Rectal smooth muscle tissue (tissue), 1 donor: ENCODE measurements around the gene TAF15.

Source experiments
- H3K27ac ChIP-seq: one replicate; pipeline ENCODE4 v1.7.0; 2013; ENCODE audit warnings: low read depth, low read length, inconsistent platforms
- H3K27me3 ChIP-seq: one replicate; pipeline ENCODE4 v1.7.0; 2013; ENCODE audit warnings: low read length; ENCODE audit not compliant: control insufficient read depth, insufficient read depth
- H3K36me3 ChIP-seq: one replicate; pipeline ENCODE4 v1.7.0; 2013; ENCODE audit warnings: low read length; ENCODE audit not compliant: control insufficient read depth, insufficient read depth
- H3K4me1 ChIP-seq: one replicate; pipeline ENCODE4 v1.7.0; 2013; ENCODE audit warnings: low read length; ENCODE audit not compliant: control insufficient read depth, insufficient read depth
- H3K4me3 ChIP-seq: one replicate; pipeline ENCODE4 v1.7.0; 2013; ENCODE audit warnings: low read length
- H3K9ac ChIP-seq: one replicate; pipeline ENCODE4 v1.7.0; 2013; ENCODE audit warnings: low read length

The TAF15 gene

GRCh38 chr17:35870906-35871819 lies 61.9 kb downstream of the TAF15 start:
- Histone ChIP-seq H3K27me3 (no peaks in the 10 kb centered on the region), H3K4me1 (no peaks in the 10 kb centered on the region), H3K4me3 (no peak overlapping the region), H3K36me3 (no peaks in the 10 kb centered on the region), H3K9ac (no peak overlapping the region), H3K27ac (no peak overlapping the region)

DNA sequence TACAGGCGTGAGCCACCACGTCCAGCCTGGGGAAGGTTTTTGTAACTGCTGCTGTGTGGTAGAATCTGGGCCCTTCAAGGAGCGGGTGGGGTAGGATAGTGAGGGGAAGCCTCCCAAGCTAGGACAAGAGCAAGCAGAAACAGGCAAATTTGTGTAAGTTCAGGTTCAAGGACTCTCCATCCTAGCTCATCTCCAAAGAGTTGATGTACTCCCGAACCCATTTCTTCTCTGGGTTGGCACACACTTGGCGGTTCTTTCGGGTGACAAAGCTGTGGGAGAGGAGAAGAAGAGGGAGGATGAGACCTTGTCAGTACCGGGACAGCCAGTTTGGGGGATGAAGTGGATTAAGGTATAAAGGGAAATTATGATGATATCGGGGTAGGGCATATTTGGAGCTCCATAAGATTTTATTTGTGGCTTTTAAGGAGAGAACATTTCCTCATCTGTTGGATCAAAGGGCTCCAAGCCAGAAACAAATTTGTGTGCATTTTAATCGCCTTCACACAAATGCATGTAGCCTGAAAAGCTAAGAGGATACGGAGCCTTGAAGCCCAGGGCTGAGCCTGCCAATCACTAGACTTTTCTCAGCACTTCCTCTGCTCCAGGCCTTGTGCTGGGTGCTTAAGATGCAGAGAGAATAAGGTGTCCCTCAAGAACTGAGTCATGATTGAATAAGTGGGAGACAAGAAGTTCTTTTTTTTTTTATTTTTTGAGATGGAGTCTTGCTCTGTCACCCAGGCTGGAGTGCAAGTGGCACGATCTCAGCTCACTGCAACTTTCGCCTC lies 63.1 kb downstream of the TAF15 start:
- no peak overlapping the region for H3K27ac ChIP-seq
- H3K4me3 ChIP-seq = no peak overlapping the region
- no peak overlapping the region for H3K9ac ChIP-seq
- H3K27me3 ChIP-seq = no peaks in the 10 kb centered on the region
- no peaks in the 10 kb centered on the region for H3K4me1 ChIP-seq
- H3K36me3 ChIP-seq = no peaks in the 10 kb centered on the region

DNA sequence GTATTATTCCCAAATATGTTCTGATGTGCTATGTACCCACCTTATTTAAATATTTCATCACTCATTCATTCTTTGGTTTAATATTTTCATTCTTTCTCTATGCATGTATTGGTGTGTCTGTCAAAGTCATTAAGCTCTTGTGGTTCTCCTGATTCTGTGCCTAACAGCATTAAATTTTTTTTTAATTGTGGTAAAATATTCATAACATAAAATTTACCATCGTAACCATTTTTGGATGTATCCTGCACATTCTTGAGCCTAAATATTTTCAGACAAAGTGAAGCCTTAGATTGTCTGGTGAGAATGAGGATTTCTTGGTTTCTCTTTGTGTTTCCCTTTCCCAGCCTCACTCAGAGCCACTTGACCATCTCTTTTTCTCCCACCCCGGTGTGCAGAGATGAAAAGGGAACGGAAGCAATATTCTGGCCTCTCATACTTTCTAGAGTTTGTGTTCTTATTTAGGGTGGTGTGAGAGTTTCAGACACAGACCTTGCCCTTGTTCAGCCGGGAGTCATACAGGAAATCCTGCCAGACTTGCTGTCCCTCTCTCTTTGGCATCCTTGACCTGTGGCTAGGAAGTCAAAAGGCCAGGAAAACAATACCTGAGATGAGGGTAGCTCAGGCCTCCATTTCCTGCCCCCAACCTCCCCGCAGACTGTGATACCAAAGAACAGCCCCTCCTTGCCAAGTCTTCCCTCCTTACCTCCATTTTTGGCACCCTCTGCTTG lies 66.0 kb downstream of the TAF15 start:
- no peaks in the 10 kb centered on the region for H3K27me3 ChIP-seq
- no peak overlapping the region for H3K4me3 ChIP-seq
- H3K9ac ChIP-seq = no peak overlapping the region
- H3K27ac ChIP-seq = no peak overlapping the region
- no peaks in the 10 kb centered on the region for H3K36me3 ChIP-seq
- H3K4me1 ChIP-seq = no peaks in the 10 kb centered on the region

- H3K9ac ChIP-seq = no peak overlapping the region
- no peaks in the 10 kb centered on the region for H3K27me3 ChIP-seq
- no peaks in the 10 kb centered on the region for H3K36me3 ChIP-seq
- H3K27ac ChIP-seq = no peak overlapping the region
- no peaks in the 10 kb centered on the region for H3K4me1 ChIP-seq
- H3K4me3 ChIP-seq = no peak overlapping the region
Measured at GRCh38 chr17:35875800-35876139, 66.5 kb downstream of the TAF15 start.

- no peak overlapping the region for H3K27ac ChIP-seq
- H3K9ac ChIP-seq = no peak overlapping the region
- no peaks in the 10 kb centered on the region for H3K27me3 ChIP-seq
- H3K4me3 ChIP-seq = no peak overlapping the region
- H3K36me3 ChIP-seq = no peaks in the 10 kb centered on the region
- H3K4me1 ChIP-seq = no peaks in the 10 kb centered on the region
Measured at GRCh38 chr17:35876534-35876933, 67.2 kb downstream of the TAF15 start.

DNA sequence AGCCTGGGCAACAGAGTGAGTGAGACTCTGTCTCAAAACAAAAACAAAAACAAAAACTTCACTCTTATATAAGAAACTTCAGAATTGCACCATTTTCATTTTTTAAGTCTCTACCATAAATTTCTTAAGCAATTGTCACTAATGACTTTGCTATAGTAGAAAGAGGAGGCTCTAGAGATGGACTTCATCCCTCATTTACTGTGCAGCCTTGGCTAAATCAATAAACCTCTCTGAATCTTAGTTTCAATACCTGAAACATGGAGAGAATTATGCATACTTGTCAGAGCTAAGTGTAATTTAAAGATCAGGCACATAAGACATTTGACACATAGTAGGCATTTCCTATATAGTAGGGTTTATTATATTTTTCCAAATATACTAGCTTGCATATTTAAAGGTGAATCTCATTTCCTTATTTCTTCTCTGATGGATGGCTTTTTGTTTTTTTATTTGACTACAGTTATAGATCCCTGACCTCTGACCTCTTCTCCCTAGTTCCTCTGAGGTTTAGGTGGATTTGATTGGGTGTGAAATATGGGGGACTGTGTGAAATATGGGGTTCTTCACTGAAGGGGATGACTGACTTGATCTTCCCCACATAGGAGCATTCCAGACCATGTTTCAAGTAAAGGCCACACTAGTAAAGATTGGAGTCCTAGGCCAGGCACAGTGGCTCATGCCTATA lies 68.2 kb downstream of the TAF15 start:
- no peaks in the 10 kb centered on the region for H3K4me1 ChIP-seq
- H3K9ac ChIP-seq = no peak overlapping the region
- no peaks in the 10 kb centered on the region for H3K27me3 ChIP-seq
- no peaks in the 10 kb centered on the region for H3K36me3 ChIP-seq
- H3K27ac ChIP-seq = no peak overlapping the region
- H3K4me3 ChIP-seq = no peak overlapping the region

- H3K4me3 ChIP-seq = no peak overlapping the region
- H3K9ac ChIP-seq = no peak overlapping the region
- no peak overlapping the region for H3K27ac ChIP-seq
Measured at GRCh38 chr17:35878361-35878760, 69.1 kb downstream of the TAF15 start.

DNA sequence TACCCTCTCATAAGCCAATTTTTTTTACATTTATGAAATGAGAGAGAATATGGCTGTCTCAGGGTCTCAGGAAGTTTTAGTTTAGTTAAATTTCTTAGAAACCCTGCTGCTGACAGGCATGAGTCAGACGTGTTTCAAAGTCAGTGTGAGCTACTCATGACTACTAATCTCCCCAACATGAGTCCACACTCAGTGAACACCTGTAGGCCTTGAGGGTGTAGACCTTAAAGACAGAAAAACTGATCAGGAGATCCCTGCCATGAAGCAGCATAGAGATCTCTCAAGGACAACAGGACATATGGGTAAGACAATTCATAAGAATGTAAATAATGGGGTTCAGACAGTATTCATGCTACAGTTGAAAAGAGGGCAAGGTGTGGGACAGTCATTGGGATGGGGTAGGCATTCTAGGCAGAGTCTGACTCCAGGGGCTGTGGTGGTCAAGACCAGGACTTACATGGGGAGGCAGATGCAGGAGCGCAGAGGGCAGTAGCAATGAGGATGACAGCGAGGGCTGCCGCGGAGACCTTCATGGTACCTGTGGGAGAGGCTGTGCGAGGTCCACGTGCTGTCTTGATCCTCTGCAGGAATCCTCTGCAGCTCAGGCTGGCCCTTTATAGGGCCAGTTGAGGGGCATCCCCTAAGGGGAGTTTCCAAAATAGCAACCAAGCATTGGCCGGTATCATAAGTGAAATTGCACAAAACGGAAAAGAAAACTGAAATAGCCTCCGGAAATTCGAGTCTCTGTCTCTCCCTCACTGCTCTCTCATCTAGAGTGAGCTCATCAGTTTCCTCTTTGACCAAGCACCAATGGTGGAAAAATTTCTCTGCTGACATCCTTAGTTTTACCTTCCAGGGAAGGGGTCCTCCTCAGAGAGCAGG lies 70.7 kb downstream of the TAF15 start, which contains the start of gene CCL5:
Gene CCL5 (minus strand): TSS at position 588 of the 882 bp plus-strand sequence.
- H3K9ac ChIP-seq = no peak within 1 kb of the TSS
- H3K27me3 ChIP-seq = no peaks in the 10 kb centered on the region
- no peaks in the 10 kb centered on the region for H3K36me3 ChIP-seq
- no peak within 1 kb of the TSS for H3K27ac ChIP-seq
- H3K4me1 ChIP-seq = no peaks in the 10 kb centered on the region
- H3K4me3 ChIP-seq = no peak within 1 kb of the TSS

More at GRCh38 chr17:35878361-35878760, 69.1 kb downstream of the TAF15 start:
- Histone ChIP-seq H3K36me3 (no peaks in the 10 kb centered on the region), H3K4me1 (no peaks in the 10 kb centered on the region), H3K27me3 (no peaks in the 10 kb centered on the region)

DNA sequence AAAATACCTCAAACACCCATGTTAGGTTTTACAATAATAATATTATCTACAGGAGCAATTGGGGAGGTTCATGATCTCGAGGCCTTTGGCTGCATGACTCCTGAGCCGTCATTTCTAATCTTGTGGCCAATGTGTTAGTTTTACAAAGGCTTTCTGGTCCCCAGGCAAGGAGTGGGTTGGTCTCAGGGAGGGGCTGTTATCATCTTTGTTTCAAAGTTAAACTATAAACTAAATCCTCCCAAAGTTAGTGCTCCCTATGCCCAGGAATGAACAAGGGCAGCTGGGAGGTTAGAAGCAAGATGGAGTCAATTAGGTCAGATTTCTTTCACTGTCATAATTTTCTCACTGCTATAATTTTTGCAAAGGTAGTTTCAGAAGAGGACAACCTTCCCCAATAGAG lies 80.0 kb downstream of the TAF15 start:
- Histone ChIP-seq H3K27ac (no peak overlapping the region), H3K36me3 (no peaks in the 10 kb centered on the region), H3K9ac (no peak overlapping the region), H3K4me1 (no peaks in the 10 kb centered on the region), H3K27me3 (no peaks in the 10 kb centered on the region), H3K4me3 (no peak overlapping the region)

DNA sequence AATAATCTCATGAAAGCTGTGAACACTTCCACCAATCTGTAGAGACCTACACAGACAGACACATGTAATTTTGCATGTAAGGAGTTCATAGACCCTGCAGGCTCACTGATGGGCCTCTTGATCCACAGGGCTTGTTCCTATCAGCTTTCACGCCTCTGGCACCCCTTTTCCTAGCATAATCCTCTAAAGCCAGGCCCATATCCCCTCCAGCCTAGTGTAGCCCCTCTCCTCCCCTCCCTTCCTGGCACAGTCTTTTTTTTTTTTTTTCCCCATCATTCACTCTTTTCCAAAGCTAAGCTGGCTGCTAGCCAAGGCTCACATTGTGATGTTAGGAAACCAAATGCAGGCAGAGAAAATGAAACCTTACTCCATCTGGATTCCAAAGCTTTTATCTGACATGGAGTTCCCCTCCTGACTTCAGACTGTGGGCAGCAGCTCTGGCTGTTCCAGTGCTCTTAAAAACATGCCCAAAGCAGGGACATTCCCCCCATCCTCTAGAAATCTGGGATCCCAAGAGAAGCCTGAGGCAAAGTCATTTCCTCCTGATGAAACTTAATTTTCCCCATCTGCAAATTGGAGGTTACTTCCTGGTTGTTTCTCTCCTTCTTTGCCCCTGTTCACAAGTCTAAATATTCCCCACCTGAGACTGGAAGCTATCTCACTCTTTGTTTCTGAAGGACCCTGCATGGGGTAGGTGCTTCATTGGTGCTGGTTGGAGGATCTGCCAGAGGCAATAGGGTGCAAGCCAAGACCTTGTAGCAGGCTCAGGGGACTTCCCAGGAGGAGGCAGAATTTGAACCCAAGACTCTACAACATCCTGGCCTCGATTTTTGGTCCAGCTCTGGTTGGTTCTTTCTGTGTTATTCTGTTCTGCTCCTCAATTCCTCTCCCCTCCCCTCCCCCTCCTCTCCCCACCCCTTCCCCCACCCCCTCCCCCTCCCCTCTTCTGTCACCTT lies 80.8 kb downstream of the TAF15 start:
- H3K4me3 ChIP-seq = no peak overlapping the region
- H3K4me1 ChIP-seq = no peaks in the 10 kb centered on the region
- H3K9ac ChIP-seq = no peak overlapping the region
- no peak overlapping the region for H3K27ac ChIP-seq
- H3K27me3 ChIP-seq = no peaks in the 10 kb centered on the region
- no peaks in the 10 kb centered on the region for H3K36me3 ChIP-seq
